ENCODE measurements around the gene MIEF2. TPM values are rescaled to one million over a fixed set of nuclear protein-coding genes. Genes with fewer than 3 reads are reported as not detected.

The MIEF2 gene
- total RNA-seq, 1 donor from 2014 or later = 4.6 TPM

DNA sequence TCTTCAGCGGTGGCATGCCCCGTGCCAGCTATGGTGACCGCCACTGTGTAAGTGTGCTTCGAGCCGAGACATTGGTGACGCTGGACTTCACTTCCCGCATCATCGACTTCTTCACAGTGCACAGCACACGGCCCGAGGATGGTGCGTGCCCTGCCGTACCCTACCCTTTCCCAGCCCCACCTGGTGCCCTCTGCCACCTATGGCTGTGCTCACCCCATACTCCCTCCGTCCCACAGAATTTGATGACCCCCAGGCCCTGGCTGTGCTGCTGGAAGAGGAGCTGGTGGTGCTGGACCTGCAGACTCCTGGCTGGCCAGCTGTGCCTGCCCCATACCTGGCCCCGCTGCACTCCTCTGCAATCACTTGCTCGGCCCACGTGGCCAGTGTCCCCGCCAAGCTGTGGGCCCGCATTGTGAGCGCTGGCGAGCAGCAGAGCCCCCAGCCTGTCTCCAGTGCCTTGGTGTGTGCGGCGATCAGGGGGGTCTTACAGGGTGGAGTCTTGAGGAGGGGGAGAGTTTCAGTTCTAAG lies 25.5 kb upstream of the MIEF2 start:
- DNase-seq (ENCODE audit: low spot score) = no peak

DNA sequence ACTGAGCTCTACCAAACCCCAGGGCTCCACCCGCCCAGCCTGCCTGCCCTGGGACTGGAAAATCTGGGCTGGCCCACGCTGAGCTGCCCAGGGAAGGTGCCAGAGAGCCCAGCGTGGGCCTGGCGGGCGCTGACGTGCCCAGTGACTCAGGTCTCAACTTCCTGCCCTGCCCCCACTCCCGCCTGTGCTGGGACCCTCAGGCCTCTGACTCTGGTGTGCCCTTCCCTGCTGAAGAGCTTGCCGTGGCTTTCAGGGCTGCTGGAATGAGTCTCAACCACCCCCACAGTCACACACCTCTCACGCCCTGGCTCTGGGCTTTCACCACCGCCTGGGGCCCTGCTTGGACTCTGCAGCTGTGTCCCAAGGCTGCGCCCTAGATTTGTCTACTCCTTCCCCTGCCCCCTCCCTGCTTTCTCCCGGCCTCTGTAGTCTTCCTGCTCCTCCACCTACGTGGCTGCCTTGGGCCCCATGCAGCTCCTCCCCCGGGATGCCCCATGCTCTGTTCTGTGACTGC lies 24.7 kb upstream of the MIEF2 start:
- no peak for DNase-seq (ENCODE audit: low spot score)

DNA sequence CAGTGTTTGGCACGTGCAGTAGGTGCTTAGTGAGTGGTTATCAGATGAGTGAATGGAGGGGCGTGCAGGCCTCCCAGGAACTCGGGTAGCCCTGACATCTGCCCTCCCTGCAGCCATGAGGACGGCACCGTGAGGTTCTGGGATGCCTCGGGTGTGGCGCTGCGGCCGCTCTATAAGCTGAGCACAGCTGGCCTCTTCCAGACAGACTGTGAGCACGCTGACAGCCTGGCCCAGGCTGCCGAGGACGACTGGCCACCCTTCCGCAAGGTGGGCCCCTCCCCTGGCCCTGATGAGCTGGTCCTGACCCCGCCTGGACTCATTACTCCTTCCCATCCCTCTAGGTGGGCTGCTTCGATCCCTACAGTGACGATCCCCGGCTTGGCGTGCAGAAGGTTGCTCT lies 24.0 kb upstream of the MIEF2 start:
- no peak for DNase-seq (ENCODE audit: low spot score)

DNA sequence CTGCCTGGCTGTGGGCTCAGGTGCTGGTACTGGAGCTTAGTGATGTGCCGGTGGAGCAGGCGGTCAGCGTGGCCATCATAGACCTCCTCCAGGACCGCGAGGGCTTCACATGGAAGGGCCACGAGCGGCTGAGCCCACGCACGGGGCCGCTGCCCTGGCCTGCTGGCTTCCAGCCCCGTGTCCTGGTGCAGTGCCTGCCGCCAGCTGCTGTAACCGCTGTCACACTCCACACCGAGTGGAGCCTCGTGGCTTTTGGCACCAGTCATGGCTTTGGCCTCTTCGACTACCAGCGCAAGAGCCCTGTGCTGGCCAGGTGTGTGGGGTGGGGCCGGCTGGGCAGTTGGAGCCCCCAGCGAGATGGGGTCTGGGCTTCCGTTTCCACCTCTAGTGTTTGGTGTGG lies 23.0 kb upstream of the MIEF2 start:
- no peak for DNase-seq (ENCODE audit: low spot score)

DNA sequence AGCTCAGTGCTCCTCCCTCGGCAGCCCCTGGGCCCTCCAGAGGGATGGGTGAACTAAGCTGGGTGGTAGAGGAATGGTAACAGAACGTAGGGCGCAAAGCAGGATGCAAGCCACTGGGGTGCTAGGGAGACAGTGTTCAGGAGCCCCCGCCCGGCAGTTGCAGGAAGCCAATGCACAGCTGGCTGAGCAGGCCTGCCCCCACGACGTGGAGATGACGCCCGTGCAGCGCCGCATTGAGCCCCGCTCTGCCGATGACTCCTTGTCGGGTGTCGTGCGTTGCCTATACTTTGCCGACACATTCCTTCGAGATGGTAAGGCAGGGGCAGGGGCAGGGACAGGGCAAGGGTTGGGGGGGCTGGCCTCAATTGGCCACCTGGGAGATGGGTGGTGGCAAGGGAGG lies 22.2 kb upstream of the MIEF2 start:
- DNase-seq (ENCODE audit: low spot score) = no peak

DNA sequence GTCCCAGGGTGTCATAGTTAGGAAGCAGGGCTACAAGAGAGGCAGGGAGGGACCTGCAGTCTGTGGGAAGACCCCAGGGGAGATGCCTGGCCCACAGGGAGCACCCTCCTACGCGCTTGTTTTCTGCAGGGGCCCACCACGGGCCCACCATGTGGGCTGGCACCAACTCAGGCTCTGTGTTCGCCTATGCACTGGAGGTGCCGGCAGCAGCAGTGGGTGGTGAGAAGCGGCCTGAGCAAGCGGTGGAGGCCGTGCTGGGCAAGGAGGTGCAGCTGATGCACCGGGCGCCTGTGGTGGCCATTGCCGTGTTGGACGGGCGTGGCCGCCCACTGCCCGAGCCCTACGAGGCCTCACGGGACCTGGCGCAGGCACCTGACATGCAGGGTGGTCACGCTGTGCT lies 20.0 kb upstream of the MIEF2 start:
- no peak for DNase-seq (ENCODE audit: low spot score)

DNA sequence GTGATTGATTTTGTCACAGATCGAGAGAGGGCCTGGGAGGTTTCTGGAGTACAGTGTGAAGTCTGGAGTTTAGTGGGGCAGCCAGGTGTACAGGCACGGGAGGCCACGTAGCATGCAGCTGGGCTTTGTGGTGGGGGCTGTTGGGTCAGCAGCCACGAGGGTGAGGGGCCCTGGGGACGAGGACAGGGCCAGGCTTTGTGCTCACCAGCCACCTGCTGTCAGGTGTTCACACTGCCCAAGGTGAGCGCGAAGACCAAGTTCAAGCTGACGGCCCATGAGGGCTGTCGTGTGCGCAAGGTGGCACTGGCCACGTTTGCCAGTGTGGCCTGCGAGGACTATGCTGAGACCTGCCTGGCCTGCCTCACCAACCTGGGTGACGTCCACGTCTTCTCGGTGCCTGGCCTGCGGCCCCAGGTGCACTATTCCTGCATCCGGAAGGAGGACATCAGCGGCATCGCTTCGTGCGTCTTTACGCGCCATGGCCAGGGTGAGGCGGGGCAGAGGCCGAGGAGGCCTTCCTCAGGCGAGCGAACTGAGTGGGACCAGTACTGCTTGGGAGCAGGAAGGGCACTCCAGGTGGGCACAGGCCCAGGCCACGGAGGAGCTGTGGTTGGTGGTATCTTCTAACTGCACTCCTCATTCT lies 19.1 kb upstream of the MIEF2 start:
- no peak for DNase-seq (ENCODE audit: low spot score)

DNA sequence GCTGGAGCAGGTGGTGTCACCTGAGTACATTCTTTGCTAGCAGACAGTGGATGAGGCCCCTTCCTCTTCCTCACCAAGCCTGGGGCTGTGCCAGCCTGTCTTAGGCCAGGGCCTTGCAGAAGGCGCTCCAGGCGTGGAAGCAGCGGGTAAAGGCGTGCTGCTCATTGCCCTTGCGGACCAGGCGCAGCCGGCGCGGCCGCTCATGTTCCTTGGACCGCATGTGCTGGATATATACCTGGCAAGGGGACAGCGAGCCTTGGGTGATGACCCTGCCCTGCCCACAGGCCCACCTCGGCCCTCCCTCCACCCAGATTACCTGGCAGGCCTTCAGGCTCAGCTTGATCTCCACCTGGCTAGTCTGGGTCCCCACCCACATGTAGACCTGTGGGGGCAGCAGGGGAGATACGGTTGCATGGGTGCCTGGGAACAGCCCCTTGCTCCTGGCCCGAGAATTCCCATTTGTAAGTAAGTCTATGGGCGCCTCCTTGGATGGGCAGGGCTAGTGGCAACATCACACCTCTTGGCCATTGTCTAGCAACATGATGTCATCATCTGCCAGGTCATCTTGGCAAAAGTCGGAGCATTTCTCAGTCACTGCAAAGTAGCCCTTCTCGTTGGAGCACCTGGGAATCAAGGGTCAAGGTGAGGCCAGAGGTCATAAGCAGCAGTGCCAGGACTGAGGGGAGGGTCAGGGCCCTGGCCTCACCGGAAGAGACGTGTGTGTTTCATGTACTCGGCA lies 15.3 kb upstream of the MIEF2 start:
- DNase-seq (ENCODE audit: low spot score) = no peak

DNA sequence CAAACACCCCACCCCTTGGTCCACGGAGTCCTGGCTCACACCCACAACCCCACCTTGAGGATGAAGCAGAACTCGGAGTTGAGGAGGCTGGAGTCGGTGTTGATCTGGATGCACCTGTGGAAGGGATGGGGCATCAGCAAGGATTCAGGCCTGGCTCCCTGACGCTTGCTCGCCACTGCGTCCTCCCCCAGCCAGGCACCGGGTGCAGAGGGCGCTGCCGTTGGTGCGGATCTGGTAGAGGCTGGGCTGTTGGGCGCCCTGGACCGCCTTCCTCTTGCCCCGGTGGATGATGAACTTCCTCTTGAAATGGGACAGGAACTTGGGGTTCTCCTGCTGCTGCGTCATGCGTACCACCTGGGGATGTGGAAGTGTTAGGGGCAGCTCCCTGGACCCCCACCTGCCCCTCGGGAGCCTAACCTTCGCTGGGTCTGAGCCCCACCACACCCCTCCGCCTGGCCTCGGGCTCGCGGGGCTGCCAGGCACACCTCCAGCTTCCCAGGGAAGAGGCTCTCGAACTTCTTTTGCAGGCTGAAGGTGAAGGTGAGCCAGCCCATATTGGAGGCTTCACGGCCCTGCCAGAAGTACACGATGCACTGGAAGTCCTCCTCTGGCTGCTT lies 14.2 kb upstream of the MIEF2 start:
- no peak for DNase-seq (ENCODE audit: low spot score)

DNA sequence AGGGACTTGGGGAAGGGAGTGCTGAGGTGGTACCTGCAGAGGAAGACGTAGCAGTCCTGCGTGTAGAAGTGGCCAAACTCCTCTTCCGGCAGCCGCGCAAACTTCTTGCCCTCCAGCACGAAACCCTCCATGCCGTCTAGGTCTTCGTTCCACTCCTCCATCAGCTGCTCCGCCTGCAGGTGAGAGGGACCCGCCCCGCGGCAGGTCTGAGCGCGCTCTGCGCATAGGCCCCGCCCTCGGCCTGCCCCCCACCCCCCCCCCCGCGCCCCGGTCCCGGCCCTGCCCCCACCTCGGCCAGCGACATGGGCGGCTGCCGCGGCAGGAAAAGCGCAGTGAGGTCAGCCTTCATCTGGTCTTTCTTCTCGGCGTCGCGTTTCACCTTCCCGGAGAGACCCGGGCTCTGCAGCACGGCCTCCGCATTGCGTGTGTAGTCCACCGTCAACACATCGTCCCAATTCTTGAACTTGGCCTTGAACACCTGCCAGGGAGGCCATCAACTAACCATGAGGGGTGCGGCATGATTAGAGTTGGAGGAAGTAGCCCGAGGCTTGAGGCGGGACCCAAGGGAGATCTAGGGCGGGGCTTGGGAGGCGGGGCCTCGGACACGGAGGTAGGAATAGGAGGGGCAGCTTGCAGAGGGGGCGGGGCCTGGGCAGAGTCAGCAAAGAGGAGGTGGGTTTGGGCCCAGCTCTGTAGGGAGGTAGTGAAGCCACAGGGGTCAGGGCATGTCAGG lies 13.4 kb upstream of the MIEF2 start:
- DNase-seq (ENCODE audit: low spot score) = no peak

DNA sequence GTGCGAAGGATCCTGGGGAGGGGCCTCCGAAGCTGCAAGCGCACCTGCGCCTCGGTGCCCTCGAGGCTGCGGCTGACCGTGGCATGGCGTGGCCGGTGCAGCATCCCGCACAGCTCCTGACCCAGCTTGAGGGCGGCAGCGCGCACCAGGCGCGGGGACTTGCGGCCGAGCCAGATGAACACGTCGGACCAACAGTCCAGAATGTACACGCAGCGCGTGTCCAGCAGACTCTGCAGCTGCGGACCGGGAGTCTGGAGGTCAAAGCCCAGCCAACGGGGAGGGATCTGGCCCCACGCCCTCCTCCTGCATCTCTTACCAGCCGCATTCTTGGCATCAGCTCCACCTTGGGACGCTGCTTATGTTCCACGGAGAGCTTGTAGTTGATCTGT lies 12.9 kb upstream of the MIEF2 start:
- DNase-seq (ENCODE audit: low spot score) = no peak

DNA sequence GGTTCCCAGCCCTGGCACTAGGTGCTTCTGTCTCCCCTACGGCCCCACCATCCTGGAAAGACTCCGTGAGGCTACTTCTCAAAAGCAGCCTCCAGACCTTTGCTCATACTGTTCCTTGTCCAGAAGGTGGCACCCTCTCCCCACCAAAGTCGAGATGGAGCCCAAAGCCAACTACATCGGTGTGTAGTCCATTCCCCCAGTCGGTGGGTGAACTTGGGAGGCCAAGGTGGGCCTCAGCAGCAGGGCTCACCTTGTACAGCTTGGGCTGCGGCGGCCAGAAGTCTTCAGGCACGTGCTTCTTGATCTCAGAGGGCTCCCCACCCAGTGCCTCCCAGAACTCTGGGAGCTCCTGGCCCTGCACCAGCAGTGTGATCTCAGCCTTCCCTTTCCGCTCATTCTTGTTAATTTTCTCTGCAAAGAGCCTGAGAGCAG lies 12.1 kb upstream of the MIEF2 start:
- DNase-seq (ENCODE audit: low spot score) = no peak

DNA sequence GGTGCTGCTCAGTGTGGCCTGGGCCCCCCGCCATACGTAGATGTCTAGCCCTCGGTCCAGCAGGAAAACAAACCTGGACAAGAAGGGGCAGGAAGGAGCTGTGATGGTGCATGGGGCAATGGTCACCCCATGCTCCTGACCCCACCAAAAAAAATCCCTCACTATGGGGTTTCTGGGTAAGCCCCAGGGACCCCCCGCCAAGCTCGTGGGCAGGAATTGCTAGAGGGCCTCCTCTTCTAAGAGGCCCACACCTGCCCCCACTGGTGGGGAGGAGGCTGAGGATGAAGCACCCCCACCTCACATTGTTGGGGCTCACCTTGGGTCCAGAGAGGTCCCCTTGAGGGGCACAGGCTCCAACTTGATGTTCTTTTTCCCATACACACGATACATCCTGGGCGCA lies 11.7 kb upstream of the MIEF2 start:
- DNase-seq (ENCODE audit: low spot score) = no peak

DNA sequence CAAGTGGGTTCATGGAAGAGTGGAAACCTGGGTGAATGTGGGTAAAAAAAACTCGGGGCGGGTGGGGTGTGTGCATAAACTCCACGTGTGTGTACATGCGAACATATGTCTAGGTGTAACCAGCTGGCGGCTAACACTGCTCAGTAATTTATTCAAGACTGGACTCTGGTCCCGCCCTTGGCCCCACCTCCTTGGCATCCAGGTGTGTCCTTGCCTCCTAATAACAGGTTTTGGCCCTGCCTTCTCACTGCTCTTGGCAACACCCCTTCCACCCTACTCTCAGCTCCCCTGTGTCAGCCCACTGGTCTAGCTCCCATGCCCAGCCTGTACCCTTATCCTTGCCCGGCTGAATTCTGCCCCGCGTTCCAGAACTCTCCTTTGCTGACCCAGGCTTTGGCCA lies 10.2 kb upstream of the MIEF2 start:
- DNase-seq (ENCODE audit: low spot score) = no peak

DNA sequence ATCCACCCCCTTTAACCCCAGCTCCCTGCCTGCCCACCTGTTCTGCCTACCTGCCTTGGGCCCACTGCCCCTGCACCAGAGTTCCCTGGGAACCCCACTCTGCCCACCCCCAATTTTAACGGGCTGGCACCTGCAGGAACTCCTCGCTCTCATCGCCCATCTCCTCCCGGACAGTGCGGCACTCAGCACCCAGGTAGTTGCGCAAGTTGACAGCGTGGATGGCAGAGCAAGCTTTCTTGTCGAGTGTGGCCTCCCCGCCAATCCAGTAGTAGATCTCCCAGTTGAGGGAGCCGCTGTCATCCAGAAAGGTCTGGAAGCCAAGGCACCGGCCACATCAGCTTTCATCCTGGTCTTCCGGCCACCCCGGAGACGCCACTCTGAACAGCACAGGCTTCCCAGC lies 9.8 kb upstream of the MIEF2 start:
- DNase-seq (ENCODE audit: low spot score) = no peak

DNA sequence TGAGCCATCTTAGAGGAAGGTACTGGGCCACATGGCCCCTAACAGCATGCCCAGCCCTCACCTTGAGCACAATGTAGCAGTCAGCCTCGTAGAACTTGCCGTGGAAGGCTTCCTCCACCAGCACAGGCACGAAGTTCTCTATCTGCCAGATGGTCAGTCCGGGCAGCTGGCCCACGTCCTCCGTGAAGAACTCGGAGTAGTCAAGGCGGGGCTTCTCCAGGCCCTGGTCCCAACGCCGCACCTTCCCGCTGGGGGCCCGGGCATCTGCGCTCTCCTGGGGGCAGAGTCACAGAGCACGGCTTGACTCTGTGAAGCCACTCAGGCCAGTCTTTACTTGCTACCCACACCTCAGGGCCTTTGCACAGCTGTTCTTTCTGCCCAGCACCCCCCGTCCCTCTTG lies 9.3 kb upstream of the MIEF2 start:
- DNase-seq (ENCODE audit: low spot score) = no peak

DNA sequence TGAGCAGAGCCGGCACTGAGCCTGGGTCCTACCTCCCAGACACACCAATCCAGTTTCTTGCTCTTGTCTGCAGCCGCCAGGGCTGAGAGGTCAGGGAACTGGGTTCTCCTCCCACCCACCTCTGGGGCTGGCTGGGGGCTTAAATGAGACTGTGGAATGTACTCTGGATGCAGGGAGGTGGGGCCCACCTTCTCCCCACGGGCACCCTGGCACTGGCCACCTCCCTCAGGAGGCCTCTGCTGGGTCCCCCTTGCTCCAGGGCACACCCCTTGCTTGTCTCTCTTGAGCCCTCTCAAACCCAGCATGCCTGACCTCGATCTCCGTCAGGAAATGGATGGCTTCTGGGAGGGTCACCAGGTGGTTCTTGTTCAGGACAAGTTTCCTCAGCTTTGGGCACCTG lies 8.3 kb upstream of the MIEF2 start:
- DNase-seq (ENCODE audit: low spot score) = no peak

DNA sequence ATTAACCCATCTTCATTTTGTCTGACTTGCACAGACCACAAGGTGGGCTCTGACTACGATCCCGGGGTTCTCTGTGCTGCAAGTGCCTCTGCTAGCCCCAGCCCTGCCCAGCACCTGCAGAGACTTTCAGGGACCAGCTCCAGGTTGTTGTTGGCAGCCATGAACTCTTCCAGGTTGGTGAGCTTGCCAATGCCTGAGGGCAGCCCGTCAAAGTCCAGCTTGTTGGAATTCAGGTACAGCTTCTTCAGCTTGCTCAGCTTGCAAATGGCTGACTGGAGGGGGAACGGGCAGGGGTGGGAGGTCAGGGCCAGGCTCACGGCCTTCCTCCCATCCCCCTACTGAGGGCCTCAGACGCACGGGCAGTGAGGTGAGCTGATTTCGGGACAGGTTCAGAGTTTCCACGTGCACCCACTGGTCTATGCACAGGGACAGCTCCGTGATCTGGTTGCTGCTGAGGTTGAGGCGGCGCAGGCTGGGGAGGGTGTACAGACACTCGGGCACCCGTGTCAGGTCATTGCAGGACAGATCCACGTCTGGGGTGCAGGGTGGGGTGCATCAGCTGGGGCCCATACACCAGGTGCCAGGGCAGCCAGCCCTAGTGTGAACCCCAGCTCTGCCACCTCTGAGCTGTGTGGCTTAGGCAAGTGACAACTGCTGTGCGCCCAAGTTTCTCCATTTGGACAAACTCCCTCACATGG lies 7.1 kb upstream of the MIEF2 start:
- no peak for DNase-seq (ENCODE audit: low spot score)

DNA sequence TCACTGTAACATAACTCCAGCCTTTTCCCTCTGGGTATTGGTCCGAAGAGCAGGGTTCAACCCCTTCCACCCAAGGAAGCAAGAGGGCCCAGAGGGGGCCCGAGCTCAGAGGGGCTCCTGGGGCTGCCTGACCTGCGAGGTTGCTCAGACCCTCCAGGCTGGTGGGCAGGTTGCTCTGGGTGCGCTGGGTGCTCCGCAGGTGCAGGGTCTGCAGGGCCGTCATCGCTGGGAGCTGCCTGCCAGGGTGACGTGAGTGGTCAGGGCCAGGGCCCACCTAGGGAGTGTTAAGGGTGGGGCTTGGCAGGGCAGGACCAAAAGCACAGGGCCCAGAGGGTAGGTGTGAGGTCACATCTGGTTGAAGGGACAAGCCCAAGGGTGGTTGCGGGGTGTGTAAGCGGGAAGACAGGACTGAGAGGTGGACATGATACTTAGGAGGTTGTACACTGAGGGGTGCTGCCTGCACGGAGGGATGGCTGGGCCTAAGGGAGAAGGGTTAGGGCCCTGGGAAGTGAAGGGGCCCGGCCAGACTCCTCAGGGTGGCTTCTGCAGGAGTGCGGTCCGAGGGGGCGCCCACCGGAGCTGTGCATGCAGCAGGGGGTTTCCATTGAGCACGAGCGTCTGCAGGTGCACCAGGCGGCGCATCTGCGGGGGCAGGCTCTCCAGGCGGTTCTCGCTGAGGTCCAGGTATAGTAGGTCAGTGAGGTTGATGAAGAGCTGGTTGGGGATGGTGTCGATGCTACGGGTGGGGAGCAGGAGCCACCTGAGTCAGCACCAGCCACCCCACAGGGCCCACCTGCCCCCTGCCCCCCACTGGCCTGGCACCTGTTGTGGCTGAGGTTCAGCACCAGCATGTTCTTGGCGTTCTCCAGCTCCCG lies 6.3 kb upstream of the MIEF2 start:
- DNase-seq (ENCODE audit: low spot score) = no peak

Data from mesenteric fat pad (tissue), 1 donor.